ENCODE results near the gene NT5M.

The NT5M gene

GRCh38 chr17:17343896-17344506 lies 40.8 kb downstream of the NT5M start:
- no peak for DNase-seq

- no peak for DNase-seq
These were observed 41.5 kb downstream of the NT5M start for GRCh38 chr17:17344507-17345293.

GRCh38 chr17:17345294-17345597 lies 42.1 kb downstream of the NT5M start:
- DNase-seq: no peak

GRCh38 chr17:17345686-17346427 lies 42.7 kb downstream of the NT5M start:
- DNase-seq: no peak

GRCh38 chr17:17346428-17347233 lies 43.5 kb downstream of the NT5M start:
- no peak for DNase-seq

- DNase-seq: no peak
These were observed 44.2 kb downstream of the NT5M start for GRCh38 chr17:17347234-17347955.

GRCh38 chr17:17347956-17348871 lies 45.0 kb downstream of the NT5M start:
- DNase-seq: no peak

- DNase-seq: no peak
These were observed 45.9 kb downstream of the NT5M start for GRCh38 chr17:17348872-17349723.

GRCh38 chr17:17349724-17350106 lies 46.5 kb downstream of the NT5M start:
- DNase-seq: no peak

- no peak for DNase-seq
These were observed 47.5 kb downstream of the NT5M start for GRCh38 chr17:17350491-17351355.

- no peak for DNase-seq
These were observed 48.3 kb downstream of the NT5M start for GRCh38 chr17:17351356-17351891.

GRCh38 chr17:17351901-17352781 lies 49.0 kb downstream of the NT5M start:
- DNase-seq: no peak

- no peak for DNase-seq
These were observed 49.9 kb downstream of the NT5M start for GRCh38 chr17:17352836-17353624.

- no peak for DNase-seq
These were observed 50.7 kb downstream of the NT5M start for GRCh38 chr17:17353625-17354484.

- DNase-seq: peak; percentile 48 to 79
These were observed 51.6 kb downstream of the NT5M start for GRCh38 chr17:17354560-17355349.

Data from NCI-H526 (cell line).